Activated CD8-positive, alpha-beta memory T cell treated with anti-CD3 and anti-CD28 coated beads for 48 hours (primary cell): ENCODE measurements around the gene TMED8.
"Not testable (repeated sequence)": the region's sequence is repeated elsewhere in the genome, so short reads cannot be mapped to it uniquely, and the experiment has no call there.

Experiments
- DNase-seq, 3 experiments: peaks; one replicate each; pipeline ENCODE4 v3.0.0-alpha.2; 2020; ENCODE audit warnings: low read depth in 2 of 3, low spot score in 2 of 3

Gene TMED8

GRCh38 chr14:77323571-77323970 lies 53.3 kb downstream of the TMED8 start:
- no peak for DNase-seq

DNA sequence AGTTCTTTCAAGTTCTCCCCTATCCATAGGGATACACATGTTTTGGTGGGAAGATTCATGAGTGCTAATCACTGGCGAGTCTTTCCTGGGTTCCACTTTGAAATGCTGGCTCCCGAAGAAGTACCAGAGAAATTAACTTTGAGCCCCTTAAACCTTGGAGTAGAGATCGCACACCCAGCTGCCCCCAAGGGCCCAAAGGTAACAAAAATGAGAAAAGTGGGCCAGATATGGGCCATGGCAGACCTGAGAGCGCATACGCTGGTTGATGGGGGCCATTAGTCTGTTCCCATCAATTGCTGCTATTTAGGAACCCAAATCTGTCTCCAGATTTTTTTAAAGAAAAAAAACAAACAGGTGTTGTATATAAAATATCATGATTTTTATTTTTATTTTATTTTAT lies 53.9 kb downstream of the TMED8 start:
- no peak for DNase-seq

- no peak for DNase-seq
Measured at GRCh38 chr14:77322250-77322902, 54.5 kb downstream of the TMED8 start.

DNA sequence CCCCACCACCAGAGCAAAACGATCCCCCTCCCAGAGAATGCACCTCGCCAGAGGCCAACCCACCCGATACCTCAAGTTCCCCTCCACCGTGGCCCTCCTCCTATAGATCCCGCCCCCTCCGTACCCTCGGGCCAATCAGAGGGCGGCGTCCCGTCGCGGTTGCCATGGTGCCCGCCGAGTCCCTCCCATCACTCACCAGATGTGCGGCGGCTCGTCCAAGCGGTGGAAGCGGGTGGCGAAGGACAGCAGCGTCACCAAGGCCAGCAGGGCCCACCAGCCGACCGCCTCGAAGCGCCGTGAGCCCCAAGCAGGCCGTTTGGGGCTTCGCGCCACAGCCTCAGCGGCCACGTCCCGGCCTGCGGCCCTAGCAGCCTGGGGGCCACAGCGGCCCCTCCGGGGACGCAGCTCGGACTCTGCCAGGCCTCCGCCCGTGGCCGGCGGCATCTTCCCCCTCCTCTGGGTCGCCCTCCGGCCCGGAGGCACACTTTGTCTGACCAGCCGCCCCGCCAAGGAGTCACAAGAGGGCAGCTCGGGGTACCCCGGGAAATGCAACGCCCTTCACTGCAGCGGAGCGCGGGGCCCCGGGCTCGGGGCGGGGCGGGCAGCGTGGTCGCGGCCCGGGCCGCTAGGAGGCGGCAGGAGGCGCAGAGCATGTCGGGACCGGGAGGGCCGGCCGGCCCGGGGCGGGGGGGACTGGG lies 56.5 kb downstream of the TMED8 start, which contains the start of gene POMT2:
TSS of gene POMT2 (minus strand) at position 646 of the 698 bp plus-strand sequence. CDS start at position 444, 202 bp downstream.
- DNase-seq = peak; percentile 78 to 86 (median 81)

DNA sequence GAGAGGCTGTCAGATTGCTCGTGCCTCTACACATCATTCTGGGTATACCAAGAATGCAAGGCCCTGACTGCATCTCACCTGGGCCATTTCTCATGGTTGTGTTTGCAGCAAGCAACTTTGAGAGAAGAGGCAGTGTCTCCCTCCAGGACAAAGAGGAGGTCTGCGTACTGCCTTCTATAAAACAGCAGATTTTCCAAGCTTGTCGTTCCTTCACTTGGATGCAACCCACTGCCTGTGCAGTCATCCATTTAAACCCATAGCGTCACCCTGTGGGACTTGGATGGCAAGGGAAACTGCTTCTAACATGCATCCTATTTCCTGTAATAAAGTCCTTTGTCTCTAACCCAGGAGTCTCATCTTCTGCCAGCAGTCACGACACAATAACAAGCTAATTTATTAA lies 57.5 kb downstream of the TMED8 start:
- DNase-seq = no peak

GRCh38 chr14:77318756-77319155 lies 58.1 kb downstream of the TMED8 start:
- not testable (repeated sequence) for DNase-seq

- no peak for DNase-seq
Measured at GRCh38 chr14:77318006-77318553, 58.8 kb downstream of the TMED8 start.

GRCh38 chr14:77316872-77317301 lies 60.0 kb downstream of the TMED8 start:
- no peak for DNase-seq

DNA sequence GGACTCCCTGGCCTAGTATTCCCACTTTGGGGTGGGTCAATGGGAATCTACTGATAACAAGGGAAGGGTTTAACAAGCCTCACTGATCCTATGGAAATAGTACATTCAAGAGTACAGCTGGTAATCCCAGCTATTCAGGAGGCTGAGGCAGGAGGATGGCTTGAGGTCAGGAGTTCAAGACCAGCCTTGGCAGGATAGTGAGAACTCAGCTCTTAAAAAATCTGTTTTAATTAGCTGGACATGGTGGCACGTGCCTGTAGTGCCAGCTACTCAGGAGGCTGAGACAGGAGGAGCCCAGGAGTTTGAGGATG lies 60.7 kb downstream of the TMED8 start:
- DNase-seq = no peak

GRCh38 chr14:77314539-77315457 lies 62.1 kb downstream of the TMED8 start:
- no peak for DNase-seq

GRCh38 chr14:77314043-77314442 lies 62.9 kb downstream of the TMED8 start:
- no peak for DNase-seq

DNA sequence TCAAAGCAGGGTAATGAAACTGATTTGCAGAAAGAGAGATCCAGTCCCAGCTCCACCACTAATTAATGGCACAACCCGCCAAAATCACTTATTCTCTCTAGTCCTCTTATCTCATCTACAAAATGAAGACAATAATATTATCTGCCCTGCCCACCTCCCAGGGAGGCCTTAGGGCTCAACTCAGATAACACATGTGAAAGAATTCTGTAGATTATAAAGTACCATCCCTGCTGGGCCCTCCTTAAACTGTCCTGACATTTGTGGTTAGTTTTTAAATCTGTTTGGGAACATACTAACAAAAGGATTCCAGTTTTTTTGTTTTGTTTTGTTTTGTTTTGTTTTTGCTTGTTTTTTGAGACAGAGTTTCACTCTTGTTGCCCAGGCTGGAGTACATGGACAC lies 63.5 kb downstream of the TMED8 start:
- DNase-seq = no peak

DNA sequence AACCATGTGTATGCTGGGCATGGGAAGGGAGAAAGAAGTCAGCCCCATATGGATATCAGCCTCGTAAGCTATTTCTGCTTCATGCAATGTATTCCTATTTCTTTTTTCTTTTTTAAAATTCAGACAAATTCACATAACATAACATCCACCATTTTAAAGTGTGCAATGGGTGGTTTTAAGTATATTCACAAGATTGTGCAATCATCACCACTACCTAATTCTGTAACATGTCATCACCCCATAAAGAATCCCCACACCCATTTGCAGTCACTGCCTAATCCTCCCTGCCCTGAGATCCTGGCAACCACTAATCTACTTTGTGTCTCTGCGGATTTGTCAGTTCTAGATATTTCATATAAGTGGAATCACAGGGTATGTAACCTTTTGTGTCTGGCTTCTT lies 65.7 kb downstream of the TMED8 start:
- no peak for DNase-seq

DNA sequence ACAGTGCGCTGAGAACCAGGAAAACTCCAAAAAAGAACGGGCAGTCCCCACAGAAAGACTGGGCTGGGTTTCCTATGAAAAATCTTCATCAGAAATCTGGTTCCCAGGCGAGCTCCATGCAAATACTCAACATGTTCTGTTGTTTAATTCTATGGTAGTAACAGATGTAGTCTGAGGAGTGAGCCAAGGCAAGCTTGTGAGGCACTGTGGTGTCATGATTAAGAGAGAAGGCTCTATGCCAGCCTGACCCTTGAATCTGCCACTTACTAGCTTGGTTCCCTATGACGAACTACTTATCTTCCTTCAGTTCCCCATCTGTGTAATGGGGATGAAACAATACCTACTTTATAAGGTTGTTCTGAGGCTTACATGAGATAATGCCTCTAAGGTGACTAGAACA lies 66.9 kb downstream of the TMED8 start:
- DNase-seq = no peak

DNA sequence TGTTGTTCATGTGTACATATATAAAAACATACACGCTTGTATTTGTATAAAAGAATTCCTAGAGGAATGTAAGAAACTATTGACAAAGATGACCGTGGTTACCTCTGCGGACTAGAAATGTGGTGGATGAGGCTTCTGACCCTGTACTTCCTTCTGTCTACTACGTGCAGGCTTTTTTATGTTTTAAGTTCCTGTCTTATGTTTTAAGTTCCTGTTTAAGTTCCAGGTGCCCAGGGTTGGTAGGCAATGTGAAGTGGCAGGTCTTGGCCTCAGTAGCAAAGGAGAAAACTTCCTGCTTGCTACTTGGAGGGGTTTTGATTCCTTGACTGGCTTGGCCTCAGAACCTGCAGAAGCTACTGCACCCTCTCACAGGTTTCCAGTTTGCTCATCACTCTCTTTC lies 67.8 kb downstream of the TMED8 start:
- no peak for DNase-seq

DNA sequence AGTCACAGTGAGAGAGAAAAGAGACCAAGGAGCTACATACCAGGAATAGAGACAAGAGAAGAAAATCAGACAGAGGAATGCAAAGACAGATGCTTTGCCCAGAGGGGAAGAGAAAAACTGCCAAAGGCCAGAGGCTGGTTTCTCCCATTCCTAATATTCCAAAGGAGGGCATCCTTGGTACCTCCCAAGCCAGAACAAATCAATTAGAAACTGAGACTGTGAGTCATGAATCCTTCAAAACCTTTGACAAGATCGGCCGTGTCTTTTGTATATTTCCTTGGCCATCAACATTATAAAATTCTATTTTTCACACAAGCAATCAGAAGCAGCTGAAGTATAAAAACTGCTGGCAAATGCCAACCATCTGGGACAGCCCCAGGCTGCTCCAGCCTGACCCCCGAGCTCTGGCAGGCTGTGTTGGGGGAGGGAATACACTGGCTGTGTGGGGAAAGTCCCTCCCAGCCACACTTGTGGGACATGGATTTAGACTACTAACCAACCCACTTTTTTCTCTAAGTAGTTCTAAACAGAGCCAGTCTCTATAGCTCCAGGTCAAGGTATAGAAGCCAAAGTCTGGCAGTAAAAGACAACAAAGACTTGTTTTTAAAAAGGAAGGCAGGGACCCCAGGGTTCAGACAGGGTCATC lies 69.9 kb downstream of the TMED8 start:
- DNase-seq = no peak

GRCh38 chr14:77306416-77306815 lies 70.5 kb downstream of the TMED8 start:
- no peak for DNase-seq

DNA sequence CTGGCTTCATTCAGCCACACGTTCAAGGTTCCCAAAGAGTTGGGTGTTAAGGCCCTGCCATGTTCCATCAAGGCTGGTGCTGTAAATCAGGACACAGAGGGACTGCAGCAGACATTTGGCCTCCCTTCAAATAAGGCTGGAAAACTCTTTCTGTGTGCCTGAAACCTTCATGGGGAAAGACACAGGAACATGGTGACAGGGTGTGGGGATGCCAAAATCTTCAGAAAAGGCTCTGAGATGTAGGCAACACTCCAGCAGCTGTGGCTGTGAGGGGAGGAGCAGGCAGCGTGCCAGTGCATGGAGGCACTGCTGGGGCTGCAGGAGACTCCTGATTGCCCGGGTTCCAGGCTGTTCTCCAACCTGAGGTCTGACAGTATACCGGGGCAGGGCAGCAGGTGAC lies 71.2 kb downstream of the TMED8 start:
- DNase-seq = no peak

DNA sequence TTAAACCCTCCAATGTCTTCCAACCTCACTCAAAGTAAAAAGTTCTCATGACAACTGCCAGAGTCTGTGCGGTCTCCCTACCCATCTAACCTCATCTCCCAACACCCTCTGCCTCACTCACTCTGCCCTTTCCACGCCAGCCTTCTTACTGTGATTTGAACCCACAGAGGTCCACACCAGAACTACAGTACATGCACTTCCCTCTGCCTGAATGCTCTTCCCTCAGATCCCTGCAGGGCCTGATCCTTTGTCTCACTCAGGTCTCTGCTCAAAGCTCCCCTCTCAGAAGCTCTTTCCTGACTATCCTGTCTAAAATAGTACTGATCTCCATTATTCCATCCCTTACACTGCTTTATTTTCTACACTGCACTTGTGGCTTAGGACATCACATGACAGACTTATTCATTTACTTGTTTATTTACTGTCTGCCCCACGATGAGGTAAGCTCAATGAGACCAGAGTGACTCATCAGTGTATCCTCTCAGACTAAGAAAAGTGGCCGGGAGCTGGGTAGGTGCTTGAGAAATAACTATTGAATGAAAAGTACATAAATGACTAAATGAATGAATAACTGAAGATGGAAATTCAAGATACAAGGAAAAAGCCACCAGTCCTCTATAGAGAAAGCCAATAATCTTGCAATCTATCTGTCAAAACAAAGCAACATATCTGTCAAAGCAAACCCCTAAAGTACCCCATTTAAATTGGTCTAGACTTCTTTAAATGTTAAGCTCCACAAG lies 73.3 kb downstream of the TMED8 start:
- DNase-seq = no peak

DNA sequence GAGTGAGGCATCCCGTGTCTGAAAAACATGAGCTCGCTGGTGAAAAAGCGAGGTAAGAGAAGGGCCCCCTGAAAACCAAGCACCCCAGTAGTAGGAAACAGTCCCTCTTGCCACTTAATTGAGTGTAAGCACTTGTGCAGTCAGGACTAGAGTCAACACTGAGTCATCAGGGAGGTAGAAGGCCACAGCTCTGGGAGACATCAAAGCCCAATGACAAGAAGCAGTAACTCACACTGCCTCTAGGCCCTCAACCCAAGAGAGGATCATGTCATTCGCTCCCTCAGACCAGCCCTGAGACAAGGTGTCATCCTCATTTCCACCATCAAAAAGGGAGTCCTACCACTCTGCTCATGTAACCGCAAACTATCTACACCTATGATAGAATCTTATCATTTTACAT lies 74.0 kb downstream of the TMED8 start:
- DNase-seq = peak in 1 of 3 experiments; percentile 55
